Lower leg skin (tissue), 4 donors: ENCODE results near the gene TFEB. TPM values are rescaled to one million over a fixed set of nuclear protein-coding genes. Genes with fewer than 3 reads are reported as not detected.

Experiments
- DNase-seq, 2 donors: peaks; one replicate each; pipeline ENCODE4 v3.0.0-alpha.2; 2019; ENCODE audit warnings: low spot score in 2 of 2
- H3K4me3 ChIP-seq: fragments of 200-600 bp; sonication (generic); 2 replicates; pipeline ENCODE4 v1.5.1; 2017; ENCODE audit warnings: mild to moderate bottlenecking, low read depth; ENCODE audit not compliant: poor library complexity, severe bottlenecking
- POLR2A ChIP-seq, 2 donors: fragments of 450-650 bp; IDR thresholded peaks; one replicate each; pipeline ENCODE4 v1.6.1; 2016 to 2017; ENCODE audit warnings: antibody characterized with exemption in 2 of 2, mild to moderate bottlenecking in 1 of 2, moderate library complexity in 1 of 2
- WGBS, 2 donors: methylation state at CpG; one replicate each; pipeline ENCODE4 v1.1.5; 2018; 5-methylcytosine and 5-hydroxymethylcytosine counted together
- intact Hi-C: fragments of 100-400 bp; cut with DNase I; formaldehyde crosslinking; loops from one replicate; pipeline ENCODE4 v1.15.0; 2023; ENCODE audit warnings: low total_unique reads
- total RNA-seq, 4 donors: library from RNA; depleted of rRNA; stranded (reverse); fragments of >200 nt; gene quantifications; one replicate each; pipeline ENCODE4 v1.1.0, GENCODE V29; 2016
- TF ChIP-seq, protein P1 (sequence below), 3 donors: fragments of 450-650 bp; IDR thresholded peaks; one replicate each; pipeline ENCODE4 v1.5.1; 2016; ENCODE audit warnings: antibody characterized with exemption in 3 of 3, mild to moderate bottlenecking in 3 of 3, moderate library complexity in 2 of 3

Gene TFEB
- total RNA-seq, 4 donors from 2014 or later: 20.2 to 38.3 (median 26.0) TPM

GRCh38 chr6:41757931-41758640 lies 22.7 kb upstream of the TFEB start:
- no peak for DNase-seq
- intact Hi-C loops: no loop called here
- 77 to 90% methylated on average over 6 to 8 of the region's 8 CpGs for WGBS, 2 donors
- TF ChIP-seq, protein P1, sequence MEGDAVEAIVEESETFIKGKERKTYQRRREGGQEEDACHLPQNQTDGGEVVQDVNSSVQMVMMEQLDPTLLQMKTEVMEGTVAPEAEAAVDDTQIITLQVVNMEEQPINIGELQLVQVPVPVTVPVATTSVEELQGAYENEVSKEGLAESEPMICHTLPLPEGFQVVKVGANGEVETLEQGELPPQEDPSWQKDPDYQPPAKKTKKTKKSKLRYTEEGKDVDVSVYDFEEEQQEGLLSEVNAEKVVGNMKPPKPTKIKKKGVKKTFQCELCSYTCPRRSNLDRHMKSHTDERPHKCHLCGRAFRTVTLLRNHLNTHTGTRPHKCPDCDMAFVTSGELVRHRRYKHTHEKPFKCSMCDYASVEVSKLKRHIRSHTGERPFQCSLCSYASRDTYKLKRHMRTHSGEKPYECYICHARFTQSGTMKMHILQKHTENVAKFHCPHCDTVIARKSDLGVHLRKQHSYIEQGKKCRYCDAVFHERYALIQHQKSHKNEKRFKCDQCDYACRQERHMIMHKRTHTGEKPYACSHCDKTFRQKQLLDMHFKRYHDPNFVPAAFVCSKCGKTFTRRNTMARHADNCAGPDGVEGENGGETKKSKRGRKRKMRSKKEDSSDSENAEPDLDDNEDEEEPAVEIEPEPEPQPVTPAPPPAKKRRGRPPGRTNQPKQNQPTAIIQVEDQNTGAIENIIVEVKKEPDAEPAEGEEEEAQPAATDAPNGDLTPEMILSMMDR (IDR thresholded peaks at IDR 0.05): no peak
- no peak overlapping the region for H3K4me3 ChIP-seq

DNA sequence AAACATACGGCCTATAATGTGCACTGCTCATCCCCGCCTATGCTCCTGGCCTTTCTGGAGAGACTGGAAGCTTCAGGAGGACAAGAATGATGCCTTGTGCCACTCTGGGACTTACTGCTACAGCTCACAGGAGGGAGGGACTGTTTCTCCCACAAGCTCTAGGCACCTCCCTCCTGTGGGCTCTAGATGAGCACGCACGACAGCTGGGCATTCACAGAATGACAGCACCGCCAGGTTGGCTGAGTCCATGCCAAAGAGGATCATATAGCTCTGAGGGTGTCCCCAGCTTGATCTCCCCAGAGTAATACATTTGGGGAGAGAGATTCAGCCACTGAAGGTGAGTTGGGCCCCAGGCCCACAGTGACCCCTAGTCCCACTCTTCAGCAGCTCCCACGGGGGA lies 21.9 kb upstream of the TFEB start:
- WGBS, 2 donors: 88 to 92% methylated on average over 6 of the region's 6 CpGs
- DNase-seq: no peak
- no peak overlapping the region for H3K4me3 ChIP-seq
- TF ChIP-seq POLR2A (IDR thresholded peaks at IDR 0.05): no peak
- TF ChIP-seq, protein P1 (IDR thresholded peaks at IDR 0.05): no peak
- intact Hi-C loops: no loop called here

DNA sequence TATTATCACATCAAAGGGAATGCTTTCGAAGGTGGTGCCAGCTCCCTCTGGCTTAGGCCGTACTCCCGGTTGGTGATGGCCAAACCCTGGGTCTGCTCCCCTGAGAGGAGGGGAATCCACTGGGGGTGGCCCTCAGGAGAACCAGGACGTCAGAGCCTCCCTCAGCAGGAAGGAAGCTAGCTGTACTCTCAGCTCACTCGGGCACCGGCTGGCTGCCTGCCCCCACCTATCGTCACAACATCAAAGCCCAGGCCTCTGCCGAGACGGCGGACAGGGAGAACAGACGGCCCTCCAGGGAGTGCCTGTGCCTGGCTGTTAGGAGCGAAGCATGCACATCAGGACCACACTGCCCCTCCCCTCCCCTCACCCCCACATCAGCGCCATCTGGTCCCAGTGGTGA lies 20.9 kb upstream of the TFEB start:
- H3K4me3 ChIP-seq: no peak overlapping the region
- intact Hi-C loops: no loop called here
- no peak for TF ChIP-seq POLR2A (IDR thresholded peaks at IDR 0.05)
- TF ChIP-seq, protein P1 (IDR thresholded peaks at IDR 0.05): no peak
- no peak for DNase-seq
- 62 to 64% methylated on average over 11 to 13 of the region's 13 CpGs for WGBS, 2 donors

GRCh38 chr6:41755895-41756294 lies 20.5 kb upstream of the TFEB start:
- TF ChIP-seq POLR2A (IDR thresholded peaks at IDR 0.05): no peak
- TF ChIP-seq, protein P1 (IDR thresholded peaks at IDR 0.05): no peak
- no peak for DNase-seq
- intact Hi-C loops: no loop called here
- H3K4me3 ChIP-seq: no peak overlapping the region
- 73 to 75% methylated on average over 4 of the region's 4 CpGs for WGBS, 2 donors

GRCh38 chr6:41750374-41750773 lies 15.0 kb upstream of the TFEB start:
- WGBS, 2 donors: 95 to 97% methylated on average over 3 of the region's 3 CpGs
- H3K4me3 ChIP-seq: no peak overlapping the region
- no peak for TF ChIP-seq POLR2A (IDR thresholded peaks at IDR 0.05)
- TF ChIP-seq, protein P1 (IDR thresholded peaks at IDR 0.05): no peak
- no peak for DNase-seq
- intact Hi-C loops: no loop called here

GRCh38 chr6:41748542-41748941 lies 13.1 kb upstream of the TFEB start:
- no peak overlapping the region for H3K4me3 ChIP-seq
- WGBS, 2 donors: 86 to 96% methylated on average over 3 of the region's 3 CpGs
- TF ChIP-seq, protein P1 (IDR thresholded peaks at IDR 0.05): no peak
- no peak for TF ChIP-seq POLR2A (IDR thresholded peaks at IDR 0.05)
- intact Hi-C loops: no loop called here
- DNase-seq: no peak
